CD4-positive, alpha-beta T cell (primary cell): ENCODE data around the gene SH2D1A. TPM values are rescaled to one million over a fixed set of nuclear protein-coding genes. Genes with fewer than 3 reads are reported as not detected.
A peak's percentile ranks its signal among the peaks of the same experiment; 100 is the strongest.

Source experiments
- ATAC-seq: fragments of 200-7000 bp; cut with Tn5 transposase; one replicate; pipeline ENCODE4 v1.10.0; 2022; ENCODE audit warnings: mild to moderate bottlenecking; ENCODE audit not compliant: poor library complexity
- CTCF ChIA-PET: fragments of 350-600 bp; sonication (Branson Sonifier 250); formaldehyde crosslinking; loops from one replicate; lab custom pipeline; 2021; ENCODE audit warnings: antibody characterized with exemption, inconsistent platforms; lab: Charles Lee
- POLR2A ChIA-PET: fragments of 350-600 bp; sonication (Branson Sonifier 250); formaldehyde crosslinking; loops from one replicate; lab custom pipeline; 2021; ENCODE audit warnings: antibody characterized with exemption, inconsistent platforms; lab: Charles Lee
- DNase-seq, 14 experiments: peaks; one replicate each; pipeline ENCODE4 v3.0.0-alpha.2; 2013 to 2020; ENCODE audit warnings: mixed read lengths in 2 of 14
- H3K27ac ChIP-seq, 2 donors: one replicate each; pipeline versions ENCODE4 v1.5.1 to v1.7.0; 2013; ENCODE audit warnings: low read length in 2 of 2, low read depth in 1 of 2, mild to moderate bottlenecking in 1 of 2
- H3K27me3 ChIP-seq, 2 experiments: 1 replicate in 1 of 2; 2 replicates in 1 of 2; pipeline versions ENCODE4 v1.6.1 to v1.7.0; 2013; ENCODE audit warnings: low read length in 2 of 2, control low read depth in 1 of 2, mild to moderate bottlenecking in 1 of 2, moderate library complexity in 1 of 2; ENCODE audit not compliant: insufficient read depth in 2 of 2, control insufficient read depth in 1 of 2
- H3K36me3 ChIP-seq: one replicate; pipeline ENCODE4 v1.6.1; 2013; ENCODE audit warnings: low read length, control low read depth; ENCODE audit not compliant: insufficient read depth
- H3K4me1 ChIP-seq: one replicate; pipeline ENCODE4 v1.6.1; 2013; ENCODE audit warnings: low read length, control low read depth; ENCODE audit not compliant: insufficient read depth
- H3K4me3 ChIP-seq: one replicate; pipeline ENCODE4 v1.5.1; 2013; ENCODE audit warnings: mild to moderate bottlenecking, low read length, moderate library complexity
- H3K9me3 ChIP-seq, 2 experiments: 1 replicate in 1 of 2; 2 replicates in 1 of 2; pipeline versions ENCODE4 v1.6.1 to v1.7.0; 2013; ENCODE audit warnings: low read length in 2 of 2, mild to moderate bottlenecking in 2 of 2, control low read depth in 1 of 2, moderate library complexity in 1 of 2; ENCODE audit not compliant: control insufficient read depth in 1 of 2, insufficient read depth in 1 of 2
- H3K27ac Mint-ChIP-seq: one replicate; pipeline ENCODE4 v1.8.0; 2020; ENCODE audit warnings: mixed read lengths
- H3K27me3 Mint-ChIP-seq: one replicate; pipeline ENCODE4 v1.8.0; 2021; ENCODE audit warnings: mixed read lengths
- H3K36me3 Mint-ChIP-seq: one replicate; pipeline ENCODE4 v1.8.0; 2021; ENCODE audit warnings: low read depth, mixed read lengths
- H3K4me1 Mint-ChIP-seq: one replicate; pipeline ENCODE4 v1.8.0; 2021; ENCODE audit warnings: low read depth, mixed read lengths
- H3K4me3 Mint-ChIP-seq: one replicate; pipeline ENCODE4 v1.8.0; 2020; ENCODE audit warnings: mild to moderate bottlenecking, mixed read lengths
- H3K9me3 Mint-ChIP-seq: one replicate; pipeline ENCODE4 v1.8.0; 2020; ENCODE audit warnings: mixed read lengths
- intact Hi-C, 2 experiments: fragments of 100-400 bp; cut with DNase I in 1 of 2; cut with micrococcal nuclease in 1 of 2; formaldehyde crosslinking; loops; one replicate each; pipeline versions ENCODE4 v1.15.1 to v1.9.0; 2023 to 2025; cut with DNase I, micrococcal nuclease
- total RNA-seq, 174 experiments: library from RNA in 2 of 174; stranded (reverse) in 2 of 174; gene quantifications; one replicate each; pipeline ENCODE4 v1.2.3 and lab custom pipeline; 2021 to 2026
- TF ChIP-seq, protein P1 (sequence below): fragments of 200-600 bp; IDR thresholded peaks from one replicate; pipeline ENCODE4 v1.8.0; 2022; ENCODE audit warnings: antibody characterized with exemption, mild to moderate bottlenecking

The SH2D1A gene
- total RNA-seq, 2 experiments from 2014 or later = 39.6 to 41.5 TPM

DNA sequence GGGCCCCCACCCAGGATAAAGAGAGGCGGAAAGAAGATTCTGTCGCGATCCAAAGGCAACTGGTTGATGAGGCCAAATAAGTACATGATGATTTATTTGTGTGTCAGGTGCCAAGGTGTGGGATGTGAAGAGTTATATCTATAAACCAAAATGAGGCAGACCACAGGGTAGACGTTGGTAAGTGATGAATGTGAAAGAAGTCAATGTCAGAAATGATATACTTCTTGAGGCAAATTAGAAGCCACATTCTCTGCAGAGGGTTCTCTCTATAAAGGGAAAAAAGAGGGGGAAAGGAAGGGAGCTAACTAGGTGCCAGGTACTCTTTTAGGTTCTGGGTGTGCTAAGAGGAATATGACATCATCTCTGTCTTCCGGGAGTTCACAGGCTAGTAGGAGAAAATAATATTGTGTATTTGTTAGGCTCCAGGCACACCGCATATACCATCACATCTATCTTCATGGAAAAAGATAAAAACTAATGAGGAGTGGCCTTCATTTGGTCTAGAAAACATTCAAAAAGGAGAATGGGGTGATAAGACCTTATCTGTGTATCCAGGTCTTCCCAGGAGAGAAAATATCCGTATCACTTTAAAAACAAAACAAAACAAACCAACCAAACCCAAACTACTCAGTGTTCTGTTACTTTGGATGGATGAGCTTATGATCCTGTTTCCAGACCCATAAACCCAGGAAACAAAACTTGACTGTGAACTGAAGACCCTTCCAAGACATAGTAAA, 4.8 kb upstream of the SH2D1A start:
- peak overlapping the region; percentile 89 for H3K4me3 Mint-ChIP-seq
- H3K9me3 Mint-ChIP-seq = no peaks in the 10 kb centered on the region
- DNase-seq (peak in 1 of 14 experiments; percentile 54), ATAC-seq (no peak)
- TF ChIP-seq, protein P1, sequence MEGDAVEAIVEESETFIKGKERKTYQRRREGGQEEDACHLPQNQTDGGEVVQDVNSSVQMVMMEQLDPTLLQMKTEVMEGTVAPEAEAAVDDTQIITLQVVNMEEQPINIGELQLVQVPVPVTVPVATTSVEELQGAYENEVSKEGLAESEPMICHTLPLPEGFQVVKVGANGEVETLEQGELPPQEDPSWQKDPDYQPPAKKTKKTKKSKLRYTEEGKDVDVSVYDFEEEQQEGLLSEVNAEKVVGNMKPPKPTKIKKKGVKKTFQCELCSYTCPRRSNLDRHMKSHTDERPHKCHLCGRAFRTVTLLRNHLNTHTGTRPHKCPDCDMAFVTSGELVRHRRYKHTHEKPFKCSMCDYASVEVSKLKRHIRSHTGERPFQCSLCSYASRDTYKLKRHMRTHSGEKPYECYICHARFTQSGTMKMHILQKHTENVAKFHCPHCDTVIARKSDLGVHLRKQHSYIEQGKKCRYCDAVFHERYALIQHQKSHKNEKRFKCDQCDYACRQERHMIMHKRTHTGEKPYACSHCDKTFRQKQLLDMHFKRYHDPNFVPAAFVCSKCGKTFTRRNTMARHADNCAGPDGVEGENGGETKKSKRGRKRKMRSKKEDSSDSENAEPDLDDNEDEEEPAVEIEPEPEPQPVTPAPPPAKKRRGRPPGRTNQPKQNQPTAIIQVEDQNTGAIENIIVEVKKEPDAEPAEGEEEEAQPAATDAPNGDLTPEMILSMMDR = no peak
- Histone ChIP-seq H3K36me3 (no peaks in the 10 kb centered on the region), H3K9me3 (no peaks in the 10 kb centered on the region), H3K27me3 (no peaks in the 10 kb centered on the region), H3K27ac (peak overlapping the region; percentile 59 to 65), H3K4me1 (peaks cover 34% of the 10 kb centered on the region), H3K4me3 (no peak overlapping the region)
- intact Hi-C loops = loop anchor here in 1 of 2 experiments (10.0 kb wide), 2 partner anchors 377 to 393 kb away; partner anchors contain the start of gene STAG2
- CTCF ChIA-PET = no interaction called here
- no peaks in the 10 kb centered on the region for H3K27me3 Mint-ChIP-seq
- peaks cover 64% of the 10 kb centered on the region for H3K4me1 Mint-ChIP-seq
- H3K27ac Mint-ChIP-seq = peak overlapping the region; percentile 95
- H3K36me3 Mint-ChIP-seq = peaks cover 3% of the 10 kb centered on the region
- POLR2A ChIA-PET = interaction anchor here (1.0 to 1.2 kb wide), 3 partner anchors 13 to 125 kb away, joined by 3 read pairs; no protein-coding TSS in a partner anchor

DNA sequence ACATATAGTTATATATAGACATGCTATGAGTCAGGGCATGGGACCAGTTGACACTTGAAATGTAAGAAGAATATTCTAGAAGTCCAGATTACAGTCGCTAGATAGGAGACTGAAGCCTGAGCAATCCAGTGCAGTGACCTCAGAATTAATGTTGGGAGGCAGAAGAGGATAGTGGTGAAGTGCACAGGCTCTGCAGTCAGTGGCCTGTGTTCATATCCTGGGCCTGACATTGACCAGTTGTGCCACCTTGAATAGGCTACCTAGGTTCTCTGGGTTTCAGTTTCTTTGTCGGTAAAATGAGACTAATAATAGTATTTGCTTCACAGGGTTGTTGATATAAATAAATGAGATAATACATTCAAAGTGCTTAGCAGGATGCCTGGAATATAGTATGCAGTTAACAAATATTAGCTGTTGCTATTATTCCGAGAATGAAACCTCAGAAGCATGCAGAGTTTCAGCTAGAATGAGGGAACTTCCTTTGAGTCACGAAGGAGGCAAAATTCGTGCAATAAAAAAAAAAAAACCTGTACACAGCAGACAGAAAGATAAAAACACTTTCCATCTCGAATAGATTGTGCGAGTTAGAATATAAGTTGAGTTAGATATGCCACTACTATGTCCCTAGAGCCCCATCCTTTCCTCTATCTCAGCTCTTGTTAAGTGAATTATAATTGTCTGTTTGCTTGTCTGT, 4.0 kb upstream of the SH2D1A start:
- Mint-ChIP-seq H3K36me3 (peaks cover 4% of the 10 kb centered on the region), H3K27me3 (no peaks in the 10 kb centered on the region), H3K4me1 (peaks cover 64% of the 10 kb centered on the region), H3K9me3 (no peaks in the 10 kb centered on the region), H3K4me3 (peak overlapping the region; percentile 89), H3K27ac (peak overlapping the region; percentile 95)
- TF ChIP-seq, protein P1 = no peak
- no peaks in the 10 kb centered on the region for H3K9me3 ChIP-seq
- ChIA-PET CTCF (no interaction called here), POLR2A (interaction anchor here (0.9 to 1.4 kb wide), 5 partner anchors 10 to 125 kb away, joined by 3 to 13 read pairs (median 3); no protein-coding TSS in a partner anchor)
- ATAC-seq (peak; percentile 26), DNase-seq (peak in 3 of 14 experiments; percentile 36 to 59 (median 54))
- intact Hi-C loops = loop anchor here in 1 of 2 experiments (10.0 kb wide), 2 partner anchors 378 to 392 kb away; partner anchors contain the start of gene STAG2
- no peaks in the 10 kb centered on the region for H3K27me3 ChIP-seq
- peak overlapping the region; percentile 24 for H3K4me3 ChIP-seq
- H3K4me1 ChIP-seq = peaks cover 34% of the 10 kb centered on the region
- H3K27ac ChIP-seq = peak overlapping the region; percentile 59 to 65
- H3K36me3 ChIP-seq = no peaks in the 10 kb centered on the region

DNA sequence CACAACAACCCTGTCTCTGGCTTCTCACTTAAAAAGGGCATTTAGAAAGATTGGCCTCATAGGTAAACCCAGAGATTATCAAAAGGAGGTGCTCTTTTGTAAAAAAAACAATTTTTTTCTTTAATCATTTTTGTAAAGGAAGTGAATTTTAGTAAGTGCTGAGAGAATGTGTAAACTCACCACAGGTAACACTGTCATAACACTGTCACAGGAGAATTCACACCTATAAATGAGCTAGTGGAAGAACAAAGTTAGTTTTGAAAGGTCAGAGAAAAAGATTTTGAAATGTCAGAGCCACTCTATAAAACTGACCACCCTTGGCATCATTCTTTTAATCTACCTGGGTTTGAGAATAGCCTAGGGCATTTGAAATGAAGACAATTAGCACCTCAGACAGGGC, 3.3 kb upstream of the SH2D1A start:
- peak overlapping the region; percentile 89 for H3K4me3 Mint-ChIP-seq
- ATAC-seq (peak; percentile 28), DNase-seq (peak in 2 of 14 experiments; percentile 37 to 68)
- no peaks in the 10 kb centered on the region for H3K36me3 ChIP-seq
- H3K9me3 Mint-ChIP-seq = no peaks in the 10 kb centered on the region
- ChIA-PET POLR2A (interaction anchor here (0.9 to 1.4 kb wide), 2 partner anchors 10 to 125 kb away, joined by 3 to 13 read pairs; no protein-coding TSS in a partner anchor), CTCF (no interaction called here)
- TF ChIP-seq, protein P1 = no peak
- intact Hi-C loops = loop anchor here in 1 of 2 experiments (10.0 kb wide), 2 partner anchors 378 to 392 kb away; partner anchors contain the start of gene STAG2
- H3K27me3 Mint-ChIP-seq = no peaks in the 10 kb centered on the region
- peak overlapping the region in 1 of 2 donors; percentile 65 for H3K27ac ChIP-seq
- peaks cover 8% of the 10 kb centered on the region for H3K36me3 Mint-ChIP-seq
- H3K4me1 Mint-ChIP-seq = peaks cover 64% of the 10 kb centered on the region
- H3K4me3 ChIP-seq = no peak overlapping the region
- H3K27me3 ChIP-seq = no peaks in the 10 kb centered on the region
- H3K9me3 ChIP-seq = no peaks in the 10 kb centered on the region
- peak overlapping the region; percentile 95 for H3K27ac Mint-ChIP-seq
- peaks cover 34% of the 10 kb centered on the region for H3K4me1 ChIP-seq
